Measurements from ENCODE around the gene CLEC6A.

GRCh38 chr12:8471090-8471489 is 15.3 kb downstream of the CLEC6A start:
- TF ChIP-seq EZH2 (IDR thresholded peaks at IDR 0.05): no peak
- TF ChIP-seq CTCF (IDR thresholded peaks at IDR 0.05): no peak

Data from neural progenitor cell (in vitro differentiated cells).